IMR-90 (cell line): Measurements from ENCODE around the gene SPINT1.

Experiments used
- CEBPB ChIP-seq: IDR thresholded peaks from 2 replicates; pipeline ENCODE4 v1.6.1; 2012; ENCODE audit warnings: low read depth, low read length, improper control_type of control experiment
- CHD1 ChIP-seq: IDR thresholded peaks from 2 replicates; pipeline ENCODE4 v1.6.1; 2012; ENCODE audit warnings: low read depth, low read length, improper control_type of control experiment
- CTCF ChIP-seq: conservative IDR thresholded peaks from 2 replicates; pipeline ENCODE4 v1.5.1; 2012; ENCODE audit warnings: mild to moderate bottlenecking, low read depth, low read length, improper control_type of control experiment
- MXI1 ChIP-seq: IDR thresholded peaks from 2 replicates; pipeline ENCODE4 v1.6.1; 2012; ENCODE audit warnings: low read depth, mild to moderate bottlenecking, low read length, moderate library complexity, borderline replicate concordance
- POLR2A ChIP-seq: IDR thresholded peaks from 2 replicates; pipeline ENCODE4 v1.6.1; 2012; ENCODE audit warnings: mild to moderate bottlenecking, low read depth, low read length
- RAD21 ChIP-seq: IDR thresholded peaks from 2 replicates; pipeline ENCODE4 v1.6.1; 2012; ENCODE audit warnings: low read length, improper control_type of control experiment
- SMC3 ChIP-seq: fragments of 150-350 bp; IDR thresholded peaks from 2 replicates; pipeline ENCODE4 v1.6.1; 2016; ENCODE audit warnings: low read depth, mild to moderate bottlenecking, antibody characterized with exemption, low read length, moderate library complexity

- TF ChIP-seq CTCF (no peak), CHD1 (no peak), POLR2A (no peak), MXI1 (no peak), SMC3 (no peak), CEBPB (no peak), RAD21 (no peak)
Observed at GRCh38 chr15:40825661-40826422, 18.0 kb upstream of the SPINT1 start.
